IMR-90 (cell line): ENCODE data around the gene ZKSCAN5. TPM values are rescaled to one million over a fixed set of nuclear protein-coding genes. Genes with fewer than 3 reads are reported as not detected.

Experiments
- ATAC-seq: fragments of 200-7000 bp; cut with Tn5 transposase; 2 replicates; pipeline ENCODE4 v1.9.1; 2020; ENCODE audit warnings: low read depth, mild to moderate bottlenecking, moderate library complexity
- BruUV-seq: library from RNA; stranded (reverse); fragments of 400-500 nt; replicated peaks from 2 replicates; lab custom pipeline; 2021; lab: Mats Ljungman, UMichigan
- CTCF ChIA-PET: fragments of 300-600 bp; formaldehyde crosslinking; extraction: SDS; loops from one replicate; lab custom pipeline; 2021; ENCODE audit warnings: antibody characterized with exemption; lab: Yijun Ruan, JAX
- POLR2A ChIA-PET: fragments of 300-600 bp; sonication (Branson Sonifier 250); formaldehyde crosslinking; loops from one replicate; lab custom pipeline; 2022; ENCODE audit warnings: antibody characterized with exemption; ENCODE audit not compliant: unreplicated experiment; lab: Charles Lee
- DNase-seq: peaks from one replicate; pipeline ENCODE4 v3.0.0; 2013
- H2AFZ ChIP-seq: replicated peaks from 2 replicates; pipeline ENCODE3; 2013; ENCODE audit warnings: low read length, mild to moderate bottlenecking; ENCODE audit not compliant: poor library complexity
- H2AK5ac ChIP-seq: 2 replicates; pipeline ENCODE4 v1.6.1; 2013; ENCODE audit warnings: low read depth, low read length, inconsistent platforms
- H2AK9ac ChIP-seq: replicated peaks from 2 replicates; pipeline ENCODE3; 2013; ENCODE audit warnings: mild to moderate bottlenecking, low read depth, low read length, moderate library complexity; ENCODE audit not compliant: poor library complexity
- H2BK120ac ChIP-seq: 2 replicates; pipeline ENCODE4 v1.6.1; 2013; ENCODE audit warnings: low read depth, low read length, inconsistent platforms
- H2BK15ac ChIP-seq: 3 replicates; pipeline ENCODE4 v1.6.1; 2013; ENCODE audit warnings: low read depth, low read length, inconsistent platforms
- H2BK20ac ChIP-seq: 2 replicates; pipeline ENCODE4 v1.6.1; 2013; ENCODE audit warnings: low read depth, mild to moderate bottlenecking, inconsistent platforms, low read length, moderate library complexity
- H2BK5ac ChIP-seq: 2 replicates; pipeline ENCODE4 v1.6.1; 2013; ENCODE audit warnings: mild to moderate bottlenecking, low read depth, low read length, inconsistent platforms; ENCODE audit not compliant: poor library complexity, severe bottlenecking
- H3K14ac ChIP-seq: replicated peaks from 2 replicates; pipeline ENCODE4 v1.6.1; 2013; ENCODE audit warnings: low read depth, low read length, inconsistent platforms
- H3K18ac ChIP-seq: 2 replicates; pipeline ENCODE4 v1.6.1; 2013; ENCODE audit warnings: low read depth, low read length, control low read depth
- H3K23ac ChIP-seq: 2 replicates; pipeline ENCODE4 v1.6.1; 2013; ENCODE audit warnings: low read depth, low read length, inconsistent platforms
- H3K27ac ChIP-seq: 2 replicates; pipeline ENCODE4 v1.5.1; 2013; ENCODE audit warnings: mild to moderate bottlenecking, control low read depth, low read length; ENCODE audit not compliant: insufficient read depth
- H3K27me3 ChIP-seq: 2 replicates; pipeline ENCODE4 v1.6.1; 2013; ENCODE audit warnings: low read length; ENCODE audit not compliant: control insufficient read depth, insufficient read depth
- H3K36me3 ChIP-seq: 2 replicates; pipeline ENCODE4 v1.6.1; 2013; ENCODE audit warnings: low read length, mixed read lengths; ENCODE audit not compliant: control insufficient read depth, insufficient read depth
- H3K4ac ChIP-seq: 2 replicates; pipeline ENCODE4 v1.6.1; 2013; ENCODE audit warnings: low read depth, low read length, inconsistent platforms
- H3K4me1 ChIP-seq: 2 replicates; pipeline ENCODE4 v1.6.1; 2013; ENCODE audit warnings: low read length, mixed read lengths; ENCODE audit not compliant: control insufficient read depth, insufficient read depth
- H3K4me2 ChIP-seq: 2 replicates; pipeline ENCODE4 v1.6.1; 2013; ENCODE audit warnings: low read depth, mild to moderate bottlenecking, control low read depth, low read length, moderate library complexity
- H3K4me3 ChIP-seq: 2 replicates; pipeline ENCODE4 v1.5.1; 2013; ENCODE audit warnings: low read depth, mild to moderate bottlenecking, control low read depth, low read length, moderate library complexity; ENCODE audit not compliant: insufficient read depth
- H3K56ac ChIP-seq: 2 replicates; pipeline ENCODE4 v1.6.1; 2013; ENCODE audit warnings: low read length, inconsistent platforms; ENCODE audit not compliant: insufficient read depth; ENCODE audit errors: extremely low read depth
- H3K79me1 ChIP-seq, 2 experiments: 2 replicates each; pipeline ENCODE4 v1.6.1; 2013; ENCODE audit warnings: low read length in 2 of 2, inconsistent platforms in 1 of 2, low read depth in 1 of 2
- H3K9ac ChIP-seq: 2 replicates; pipeline ENCODE4 v1.6.1; 2013; ENCODE audit warnings: low read depth, low read length, control low read depth
- H3K9me1 ChIP-seq: 2 replicates; pipeline ENCODE4 v1.6.1; 2013; ENCODE audit warnings: low read length, inconsistent platforms; ENCODE audit not compliant: insufficient read depth
- H3K9me3 ChIP-seq: 2 replicates; pipeline ENCODE4 v1.6.1; 2013; ENCODE audit warnings: low read length; ENCODE audit not compliant: control insufficient read depth, insufficient read depth
- H4K20me1 ChIP-seq: 2 replicates; pipeline ENCODE4 v1.6.1; 2013; ENCODE audit warnings: low read length, inconsistent platforms; ENCODE audit not compliant: insufficient read depth
- H4K5ac ChIP-seq: 2 replicates; pipeline ENCODE4 v1.6.1; 2013; ENCODE audit warnings: mild to moderate bottlenecking, low read depth, low read length, control low read depth
- H4K8ac ChIP-seq, 2 experiments: 2 replicates each; pipeline ENCODE4 v1.6.1; 2013; ENCODE audit warnings: low read depth in 2 of 2, low read length in 2 of 2, control low read depth in 1 of 2, inconsistent platforms in 1 of 2
- H4K91ac ChIP-seq: 2 replicates; pipeline ENCODE4 v1.6.1; 2013; ENCODE audit warnings: low read depth, low read length, inconsistent platforms; ENCODE audit not compliant: insufficient read depth
- CEBPB ChIP-seq: IDR thresholded peaks from 2 replicates; pipeline ENCODE4 v1.6.1; 2012; ENCODE audit warnings: low read depth, low read length, improper control_type of control experiment
- CHD1 ChIP-seq: IDR thresholded peaks from 2 replicates; pipeline ENCODE4 v1.6.1; 2012; ENCODE audit warnings: low read depth, low read length, improper control_type of control experiment
- CTCF ChIP-seq: conservative IDR thresholded peaks from 2 replicates; pipeline ENCODE4 v1.5.1; 2012; ENCODE audit warnings: mild to moderate bottlenecking, low read depth, low read length, improper control_type of control experiment
- ELK1 ChIP-seq: fragments of 150-350 bp; IDR thresholded peaks from 2 replicates; pipeline ENCODE4 v1.6.1; 2016; ENCODE audit warnings: low read depth, mild to moderate bottlenecking, low read length, moderate library complexity, borderline replicate concordance
- FOS ChIP-seq: fragments of 150-350 bp; IDR thresholded peaks from 2 replicates; pipeline ENCODE4 v1.6.1; 2016; ENCODE audit warnings: low read depth, low read length
- MAFK ChIP-seq: IDR thresholded peaks from 2 replicates; pipeline ENCODE4 v1.6.1; 2012; ENCODE audit warnings: low read depth, low read length, improper control_type of control experiment
- NFE2L2 ChIP-seq: fragments of 150-350 bp; IDR thresholded peaks from 2 replicates; pipeline ENCODE4 v1.6.1; 2016; ENCODE audit warnings: low read depth, mild to moderate bottlenecking, low read length
- POLR2A ChIP-seq: IDR thresholded peaks from 2 replicates; pipeline ENCODE4 v1.6.1; 2012; ENCODE audit warnings: mild to moderate bottlenecking, low read depth, low read length
- RAD21 ChIP-seq: IDR thresholded peaks from 2 replicates; pipeline ENCODE4 v1.6.1; 2012; ENCODE audit warnings: low read length, improper control_type of control experiment
- SMC3 ChIP-seq: fragments of 150-350 bp; IDR thresholded peaks from 2 replicates; pipeline ENCODE4 v1.6.1; 2016; ENCODE audit warnings: low read depth, mild to moderate bottlenecking, antibody characterized with exemption, low read length, moderate library complexity
- WGBS, 2 experiments: methylation state at CpG; one replicate each; pipeline versions ENCODE4 v1.1.5 to v1.1.7; 2013; ENCODE audit warnings: missing lambda C conversion rate in 2 of 2; ENCODE audit not compliant: insufficient read length in 1 of 2; ENCODE audit errors: extremely low coverage in 2 of 2; 5-methylcytosine and 5-hydroxymethylcytosine counted together
- dilution Hi-C: fragments of 300-500 bp; cut with HindIII; formaldehyde crosslinking; loops from one replicate; pipeline ENCODE4 v1.14.3; 2018; ENCODE audit warnings: low sequenced_read_pairs; ENCODE audit not compliant: unreplicated experiment
- in situ Hi-C: fragments of 300-500 bp; cut with MboI; formaldehyde crosslinking; loops from 3 replicates; pipeline ENCODE4 v1.14.3; 2019; ENCODE audit warnings: low sequenced_read_pairs, inconsistent platforms, mixed read lengths
- intact Hi-C: fragments of 100-400 bp; cut with micrococcal nuclease; formaldehyde crosslinking; loops from 2 replicates; pipeline ENCODE4 v1.10.0; 2022
- polyA plus RNA-seq, 3 experiments: library from polyadenylated mRNA; depleted of rRNA; stranded (reverse); fragments of >200 nt; gene quantifications; 2 replicates each; pipeline ENCODE4 v1.2.3, GENCODE V29; 2012; ENCODE audit warnings: low replicate concordance in 1 of 3
- total RNA-seq: library from RNA; depleted of rRNA; stranded (reverse); fragments of >200 nt; gene quantifications from 2 replicates; pipeline ENCODE4 v1.2.3, GENCODE V29; 2012

ZKSCAN5 gene
- total and polyA plus RNA-seq, 2 of the 4 experiments (the other 2 are of a cell fraction): 5.5 to 16.3 TPM

DNA sequence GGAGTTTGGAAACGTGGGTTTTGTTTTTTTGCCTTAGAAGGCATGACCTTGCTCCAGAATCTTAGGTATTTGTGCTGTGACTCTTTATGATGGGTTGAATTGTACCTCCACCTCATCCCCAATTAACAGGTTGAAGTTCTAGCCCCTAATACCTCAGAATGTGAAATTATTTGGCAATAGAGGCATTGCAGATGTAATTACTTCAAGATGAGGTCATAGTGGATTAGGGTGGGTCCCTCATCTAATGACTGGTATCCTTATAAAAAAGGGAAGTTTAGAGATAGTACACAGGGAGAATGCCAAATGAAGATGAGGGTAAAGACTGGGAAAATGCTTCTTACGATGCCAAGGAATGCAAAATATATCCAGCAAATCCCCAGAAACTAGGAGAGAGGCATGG lies 50.5 kb downstream of the ZKSCAN5 start:
- Histone ChIP-seq H3K4me1 (no peaks in the 10 kb centered on the region), H3K9me1 (peaks cover 11% of the 10 kb centered on the region), H2BK15ac (no peak overlapping the region), H3K18ac (no peak overlapping the region), H3K4me3 (no peak overlapping the region), H2BK120ac (no peak overlapping the region), H4K5ac (no peak overlapping the region), H3K79me1 (peaks cover 30 to 71% of the 10 kb centered on the region in 2 experiments), H3K56ac (no peak overlapping the region), H3K9me3 (no peaks in the 10 kb centered on the region), H2AK5ac (no peak overlapping the region), H3K36me3 (peaks cover 3% of the 10 kb centered on the region; the same call in 1 of the 2 replicates), H4K91ac (no peak overlapping the region), H3K4me2 (no peak overlapping the region), H4K20me1 (no peaks in the 10 kb centered on the region), H3K27ac (no peak overlapping the region), H4K8ac (no peak overlapping the region), H3K27me3 (no peaks in the 10 kb centered on the region), H3K23ac (no peak overlapping the region), H2AK9ac (no peak overlapping the region), H2AFZ (no peak overlapping the region), H2BK20ac (no peak overlapping the region), H3K14ac (no peak overlapping the region), H3K9ac (no peak overlapping the region), H2BK5ac (no peak overlapping the region), H3K4ac (no peak overlapping the region)
- ATAC-seq (no peak), DNase-seq (no peak)
- BruUV-seq: no TSS peak
- intact Hi-C loops (loop anchor here (5.0 kb wide), 1 partner anchor 362 kb away; the partner anchor contains the start of gene TRIM4), in situ Hi-C loops (no loop called here), dilution Hi-C loops (no loop called here)
- ChIA-PET POLR2A (no interaction called here), CTCF (no interaction called here)
- WGBS, 2 experiments: no CpG with 5 or more reads among the region's 2 CpGs
- TF ChIP-seq MAFK (no peak), FOS (no peak), POLR2A (no peak), ELK1 (no peak), RAD21 (no peak), CHD1 (no peak), CEBPB (no peak), NFE2L2 (no peak), SMC3 (no peak), CTCF (no peak)
